Osteoblast (primary cell): Measurements from ENCODE around the gene DCDC1. TPM values are rescaled to one million over a fixed set of nuclear protein-coding genes. Genes with fewer than 3 reads are reported as not detected.

Experiments used
- DNase-seq: peaks from one replicate; pipeline ENCODE4 v3.0.0; 2011; ENCODE audit warnings: low spot score, mixed read lengths; ENCODE audit not compliant: insufficient read length; ENCODE audit errors: missing footprints
- H2AFZ ChIP-seq: 2 replicates; pipeline ENCODE4 v1.6.0; 2011; ENCODE audit warnings: mild to moderate bottlenecking, low read length
- H3K27ac ChIP-seq: 2 replicates; pipeline ENCODE4 v1.5.1; 2011; ENCODE audit warnings: mild to moderate bottlenecking, low read depth, low read length, moderate library complexity
- H3K27me3 ChIP-seq: 2 replicates; pipeline ENCODE4 v1.6.0; 2012; ENCODE audit warnings: mild to moderate bottlenecking, control low read depth, inconsistent platforms, low read length, moderate library complexity; ENCODE audit not compliant: insufficient read depth
- H3K36me3 ChIP-seq: 2 replicates; pipeline ENCODE4 v1.5.1; 2011; ENCODE audit warnings: mild to moderate bottlenecking, low read length, control low read depth, moderate library complexity; ENCODE audit not compliant: insufficient read depth
- H3K4me1 ChIP-seq: 2 replicates; pipeline ENCODE4 v1.5.1; 2011; ENCODE audit warnings: mild to moderate bottlenecking, low read length, control low read depth, moderate library complexity; ENCODE audit not compliant: insufficient read depth
- H3K4me2 ChIP-seq: 2 replicates; pipeline ENCODE4 v1.6.0; 2011; ENCODE audit warnings: mild to moderate bottlenecking, low read length; ENCODE audit not compliant: insufficient read depth
- H3K4me3 ChIP-seq: fragments of 200-600 bp; sonication (generic); 3 replicates; pipeline ENCODE4 v1.5.1; 2012; ENCODE audit warnings: mild to moderate bottlenecking, low read length, inconsistent platforms; ENCODE audit not compliant: insufficient read depth
- H3K79me2 ChIP-seq: 2 replicates; pipeline ENCODE4 v1.6.0; 2012; ENCODE audit warnings: mild to moderate bottlenecking, low read length, control low read depth, inconsistent platforms; ENCODE audit not compliant: insufficient read depth
- H3K9me3 ChIP-seq: 2 replicates; pipeline ENCODE4 v1.5.1; 2011; ENCODE audit warnings: low read depth, low read length, control low read depth
- H4K20me1 ChIP-seq: 2 replicates; pipeline ENCODE4 v1.6.0; 2012; ENCODE audit warnings: mild to moderate bottlenecking, low read length, control low read depth; ENCODE audit not compliant: insufficient read depth
- total RNA-seq: library from RNA; depleted of rRNA; stranded (reverse); fragments of >200 nt; gene quantifications from 2 replicates; pipeline ENCODE4 v1.2.3, GENCODE V29; 2012
- TF ChIP-seq, protein P1 (sequence below): IDR thresholded peaks from 2 replicates; pipeline ENCODE4 v1.5.1; 2011; ENCODE audit warnings: mild to moderate bottlenecking, low read depth, low read length, moderate library complexity; ENCODE audit errors: extremely low read depth

Gene DCDC1
- total RNA-seq, 1 donor, result 1.1 TPM

- Histone ChIP-seq H2AFZ (no peak overlapping the region), H3K4me2 (no peak overlapping the region), H3K36me3 (no peaks in the 10 kb centered on the region), H3K27me3 (no peaks in the 10 kb centered on the region), H3K4me1 (no peaks in the 10 kb centered on the region), H3K79me2 (no peaks in the 10 kb centered on the region), H4K20me1 (no peaks in the 10 kb centered on the region), H3K4me3 (no peak overlapping the region), H3K9me3 (no peaks in the 10 kb centered on the region), H3K27ac (no peak overlapping the region)
- no peak for DNase-seq
- TF ChIP-seq, protein P1, sequence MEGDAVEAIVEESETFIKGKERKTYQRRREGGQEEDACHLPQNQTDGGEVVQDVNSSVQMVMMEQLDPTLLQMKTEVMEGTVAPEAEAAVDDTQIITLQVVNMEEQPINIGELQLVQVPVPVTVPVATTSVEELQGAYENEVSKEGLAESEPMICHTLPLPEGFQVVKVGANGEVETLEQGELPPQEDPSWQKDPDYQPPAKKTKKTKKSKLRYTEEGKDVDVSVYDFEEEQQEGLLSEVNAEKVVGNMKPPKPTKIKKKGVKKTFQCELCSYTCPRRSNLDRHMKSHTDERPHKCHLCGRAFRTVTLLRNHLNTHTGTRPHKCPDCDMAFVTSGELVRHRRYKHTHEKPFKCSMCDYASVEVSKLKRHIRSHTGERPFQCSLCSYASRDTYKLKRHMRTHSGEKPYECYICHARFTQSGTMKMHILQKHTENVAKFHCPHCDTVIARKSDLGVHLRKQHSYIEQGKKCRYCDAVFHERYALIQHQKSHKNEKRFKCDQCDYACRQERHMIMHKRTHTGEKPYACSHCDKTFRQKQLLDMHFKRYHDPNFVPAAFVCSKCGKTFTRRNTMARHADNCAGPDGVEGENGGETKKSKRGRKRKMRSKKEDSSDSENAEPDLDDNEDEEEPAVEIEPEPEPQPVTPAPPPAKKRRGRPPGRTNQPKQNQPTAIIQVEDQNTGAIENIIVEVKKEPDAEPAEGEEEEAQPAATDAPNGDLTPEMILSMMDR, result no peak
Measured at GRCh38 chr11:31248768-31249167, 120.8 kb downstream of the DCDC1 start.

- Histone ChIP-seq H3K27me3 (no peaks in the 10 kb centered on the region), H4K20me1 (no peaks in the 10 kb centered on the region), H3K4me3 (no peak overlapping the region), H3K4me1 (no peaks in the 10 kb centered on the region), H3K4me2 (no peak overlapping the region), H3K27ac (no peak overlapping the region), H3K79me2 (no peaks in the 10 kb centered on the region), H2AFZ (no peak overlapping the region), H3K36me3 (no peaks in the 10 kb centered on the region), H3K9me3 (no peaks in the 10 kb centered on the region)
- DNase-seq, result no peak
- TF ChIP-seq, protein P1, result no peak
Measured at GRCh38 chr11:31247321-31247720, 122.2 kb downstream of the DCDC1 start.

- no peak overlapping the region for H3K4me3 ChIP-seq
- H3K36me3 ChIP-seq, result no peaks in the 10 kb centered on the region
- DNase-seq, result no peak
- H3K4me1 ChIP-seq, result no peaks in the 10 kb centered on the region
- TF ChIP-seq, protein P1, result no peak
- no peak overlapping the region for H3K27ac ChIP-seq
- no peaks in the 10 kb centered on the region for H3K9me3 ChIP-seq
- no peak overlapping the region for H3K4me2 ChIP-seq
- no peaks in the 10 kb centered on the region for H3K27me3 ChIP-seq
- no peak overlapping the region for H2AFZ ChIP-seq
- no peaks in the 10 kb centered on the region for H4K20me1 ChIP-seq
- no peaks in the 10 kb centered on the region for H3K79me2 ChIP-seq
Measured at GRCh38 chr11:31246451-31247165, 122.9 kb downstream of the DCDC1 start.

DNA sequence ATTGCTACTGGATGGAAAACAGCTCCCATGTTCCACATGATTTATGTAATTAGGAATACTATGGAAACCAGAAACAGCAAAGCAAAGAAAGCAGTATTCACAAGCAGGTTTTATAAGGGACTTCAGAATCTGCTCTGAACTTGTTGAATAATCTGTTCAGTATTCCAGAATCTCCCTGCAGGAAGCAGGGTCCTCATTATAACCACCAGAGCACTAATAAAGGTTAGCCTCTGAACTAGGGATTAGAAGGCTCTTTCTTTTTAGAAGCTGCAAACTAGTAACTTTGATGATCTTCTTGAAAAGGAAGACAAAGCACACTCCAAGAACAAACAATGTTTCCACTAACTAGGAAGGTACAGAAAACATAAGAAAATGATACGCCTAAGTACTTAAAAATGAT is 125.8 kb downstream of the DCDC1 start:
- Histone ChIP-seq H3K4me1 (no peaks in the 10 kb centered on the region), H3K27ac (no peak overlapping the region), H3K36me3 (no peaks in the 10 kb centered on the region), H3K4me3 (no peak overlapping the region), H3K27me3 (no peaks in the 10 kb centered on the region), H4K20me1 (no peaks in the 10 kb centered on the region), H3K79me2 (no peaks in the 10 kb centered on the region), H2AFZ (no peak overlapping the region), H3K4me2 (no peak overlapping the region), H3K9me3 (no peaks in the 10 kb centered on the region)
- no peak for DNase-seq
- TF ChIP-seq, protein P1, result no peak
